Mononuclear cell (primary cell): Measurements from ENCODE around the gene OR4K1. TPM values are rescaled to one million over a fixed set of nuclear protein-coding genes. Genes with fewer than 3 reads are reported as not detected.

Source experiments
- H3K27me3 ChIP-seq: 2 replicates; pipeline ENCODE4 v1.6.0; 2011; ENCODE audit warnings: low read length, control low read depth; ENCODE audit not compliant: insufficient read depth
- H3K4me1 ChIP-seq: 2 replicates; pipeline ENCODE4 v1.5.1; 2011; ENCODE audit warnings: mild to moderate bottlenecking, low read length, control low read depth; ENCODE audit not compliant: insufficient read depth
- H3K4me3 ChIP-seq: 2 replicates; pipeline ENCODE4 v1.5.1; 2011; ENCODE audit warnings: mild to moderate bottlenecking, low read length, moderate library complexity
- H3K9me3 ChIP-seq: 2 replicates; pipeline ENCODE4 v1.5.1; 2011; ENCODE audit warnings: low read depth, mild to moderate bottlenecking, control low read depth, low read length
- total RNA-seq: library from RNA; depleted of rRNA; stranded (reverse); fragments of >200 nt; gene quantifications from one replicate; pipeline ENCODE4 v1.2.3, GENCODE V29; 2012

OR4K1 gene
- total RNA-seq, 1 donor: 0.21 TPM

- Histone ChIP-seq H3K4me3 (no peak within 1 kb of the TSS), H3K27me3 (no peaks in the 10 kb centered on the region), H3K9me3 (no peaks in the 10 kb centered on the region), H3K4me1 (no peaks in the 10 kb centered on the region)
These were observed 44.6 kb downstream of the OR4K1 start, which contains the start of gene OR4K15 for GRCh38 chr14:19975291-19975690. Gene OR4K15 (plus strand): TSS chr14:19975591. CDS start chr14:19975591, 0 bp downstream.

Other genes with a start within 250 kb of the OR4K1 start
- gene OR11H2, start 217.0 kb upstream of the OR4K1 start, total RNA-seq: not detected
- gene OR4Q3, start 187.3 kb upstream of the OR4K1 start, total RNA-seq: not detected
- under 0.01 TPM for gene OR4M1, start 157.4 kb upstream of the OR4K1 start, total RNA-seq
- not detected for gene OR4N2, start 127.1 kb upstream of the OR4K1 start, total RNA-seq
- under 0.01 TPM for gene OR4K2, start 55.8 kb upstream of the OR4K1 start, total RNA-seq
- gene OR4K5, start 10.3 kb upstream of the OR4K1 start, total RNA-seq: not detected
- not detected for gene OR4K15, start 44.7 kb downstream of the OR4K1 start, total RNA-seq
- not detected for gene OR4Q2, start 71.2 kb downstream of the OR4K1 start, total RNA-seq
- not detected for gene OR4K14, start 88.4 kb downstream of the OR4K1 start, total RNA-seq
- not detected for gene OR4K13, start 105.1 kb downstream of the OR4K1 start, total RNA-seq
- not detected for gene OR4L1, start 129.1 kb downstream of the OR4K1 start, total RNA-seq
- gene OR4K17, start 179.8 kb downstream of the OR4K1 start, total RNA-seq: not detected
- not detected for gene OR4N5, start 207.9 kb downstream of the OR4K1 start, total RNA-seq